HuH-7 (cell line): ENCODE data around the gene JOSD1.

Experiments
- DNase-seq: peaks from one replicate; pipeline ENCODE4 v3.0.0; 2011; ENCODE audit warnings: low spot score

Gene JOSD1

DNA sequence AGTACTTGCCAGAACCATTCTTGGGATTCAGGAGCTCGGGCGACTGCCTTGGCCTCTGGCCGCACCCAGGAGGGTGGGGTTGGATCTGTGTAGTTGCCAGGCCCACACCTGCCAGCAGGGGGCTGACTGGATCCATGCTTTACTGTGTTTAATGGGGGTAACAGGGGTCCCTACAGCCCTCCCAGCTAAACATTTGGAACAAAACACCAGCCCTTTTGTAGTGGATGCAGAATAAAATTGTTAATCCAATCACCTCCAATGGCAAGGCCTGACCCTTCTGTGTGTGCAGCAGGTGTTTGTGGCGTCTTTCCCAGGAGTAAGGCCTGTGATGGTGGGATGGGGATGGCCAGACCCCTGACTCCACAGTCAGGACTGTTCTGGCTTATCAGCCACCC is 32.6 kb upstream of the JOSD1 start:
- DNase-seq: peak; percentile 78

DNA sequence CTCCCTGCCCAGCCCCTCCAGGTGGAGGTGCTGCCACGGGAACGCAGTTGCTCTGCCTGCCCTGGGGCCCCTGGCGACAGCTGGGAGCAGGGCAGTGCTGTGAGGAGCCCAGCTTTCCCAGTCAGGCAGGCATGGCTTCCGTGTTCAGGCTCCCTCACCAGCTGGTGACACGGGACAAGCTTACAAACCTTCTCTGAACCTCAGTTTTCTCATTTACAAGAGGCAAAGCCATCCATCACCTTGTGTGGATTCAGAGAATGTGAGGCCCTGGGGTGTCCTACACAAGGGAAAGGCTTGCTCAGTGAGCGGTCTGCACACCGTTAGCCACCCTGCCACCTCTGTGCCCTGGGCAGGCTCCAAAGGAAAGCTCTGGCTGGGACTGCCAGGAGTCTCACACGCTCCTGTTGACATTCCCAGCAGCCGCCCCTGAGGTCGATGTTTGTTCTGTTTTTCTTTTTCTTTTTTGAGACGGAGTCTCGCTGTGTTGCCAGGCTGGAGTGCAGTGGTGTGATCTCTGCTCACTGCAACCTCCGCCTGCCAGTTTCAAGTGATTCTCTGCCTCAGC is 31.6 kb upstream of the JOSD1 start:
- DNase-seq: no peak

DNA sequence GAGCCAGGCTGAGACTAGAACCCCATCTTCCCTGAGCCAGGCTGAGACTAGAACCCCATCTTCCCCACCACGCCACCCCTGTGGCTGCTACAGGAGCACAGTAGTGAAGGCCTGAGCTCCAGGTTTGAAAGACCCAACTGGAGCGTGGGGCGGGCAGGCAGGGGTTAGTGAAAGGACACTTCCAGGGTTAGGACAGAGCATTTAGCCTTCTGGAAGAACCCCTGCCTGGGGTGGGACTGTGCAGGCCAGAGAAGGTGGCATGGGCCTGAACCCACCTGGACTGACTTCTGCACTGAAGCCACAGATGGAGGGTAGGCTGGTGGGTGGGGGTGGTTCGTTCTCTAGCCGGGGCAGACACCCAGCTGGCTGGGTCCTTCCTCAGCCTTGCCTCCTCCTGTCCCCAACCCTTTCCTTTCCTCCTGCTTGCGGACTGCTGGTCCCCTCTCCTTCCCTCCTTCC is 31.0 kb upstream of the JOSD1 start:
- no peak for DNase-seq

DNA sequence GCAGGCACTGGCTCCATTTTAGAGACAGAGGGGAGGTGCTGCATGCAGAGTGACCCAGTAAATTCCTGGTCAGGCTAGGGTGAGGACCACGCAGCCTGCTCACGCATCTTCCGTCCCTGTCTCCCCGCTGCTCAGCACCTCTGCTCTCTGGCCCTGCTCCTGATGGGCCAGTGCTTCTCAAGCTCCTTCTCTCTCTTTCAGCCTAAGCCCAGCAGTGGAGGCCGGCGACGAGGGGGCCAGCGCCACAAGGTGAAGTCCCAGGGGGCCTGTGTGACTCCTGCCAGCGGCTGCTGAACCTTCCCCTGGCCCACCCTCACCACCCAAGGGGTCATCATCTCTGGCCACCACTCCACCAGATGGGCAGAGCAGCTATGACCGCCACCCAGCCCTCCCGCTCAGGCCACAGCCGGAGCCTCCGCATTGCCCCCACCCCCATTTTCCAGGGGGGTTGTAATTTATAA is 29.7 kb upstream of the JOSD1 start:
- no peak for DNase-seq

DNA sequence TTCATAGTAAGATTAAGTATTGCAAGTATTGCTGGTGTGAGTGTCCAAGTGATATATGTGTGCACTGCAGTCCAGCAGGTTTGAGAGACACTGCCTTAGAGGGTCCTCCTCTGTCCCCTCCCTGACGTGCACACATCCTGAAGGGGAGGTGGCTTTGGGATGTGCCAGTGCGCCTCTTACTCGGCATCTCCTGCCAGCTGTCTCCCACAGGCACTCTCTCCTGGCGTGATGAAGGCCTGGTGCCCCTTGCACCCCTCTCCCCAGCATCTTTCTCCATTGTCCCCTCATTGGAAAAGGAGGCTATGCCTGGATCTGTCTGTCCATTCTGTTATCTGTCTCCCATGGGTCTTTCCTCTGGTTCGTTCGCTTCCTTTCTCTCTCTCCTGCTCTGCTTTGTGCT is 29.2 kb upstream of the JOSD1 start:
- DNase-seq: no peak

DNA sequence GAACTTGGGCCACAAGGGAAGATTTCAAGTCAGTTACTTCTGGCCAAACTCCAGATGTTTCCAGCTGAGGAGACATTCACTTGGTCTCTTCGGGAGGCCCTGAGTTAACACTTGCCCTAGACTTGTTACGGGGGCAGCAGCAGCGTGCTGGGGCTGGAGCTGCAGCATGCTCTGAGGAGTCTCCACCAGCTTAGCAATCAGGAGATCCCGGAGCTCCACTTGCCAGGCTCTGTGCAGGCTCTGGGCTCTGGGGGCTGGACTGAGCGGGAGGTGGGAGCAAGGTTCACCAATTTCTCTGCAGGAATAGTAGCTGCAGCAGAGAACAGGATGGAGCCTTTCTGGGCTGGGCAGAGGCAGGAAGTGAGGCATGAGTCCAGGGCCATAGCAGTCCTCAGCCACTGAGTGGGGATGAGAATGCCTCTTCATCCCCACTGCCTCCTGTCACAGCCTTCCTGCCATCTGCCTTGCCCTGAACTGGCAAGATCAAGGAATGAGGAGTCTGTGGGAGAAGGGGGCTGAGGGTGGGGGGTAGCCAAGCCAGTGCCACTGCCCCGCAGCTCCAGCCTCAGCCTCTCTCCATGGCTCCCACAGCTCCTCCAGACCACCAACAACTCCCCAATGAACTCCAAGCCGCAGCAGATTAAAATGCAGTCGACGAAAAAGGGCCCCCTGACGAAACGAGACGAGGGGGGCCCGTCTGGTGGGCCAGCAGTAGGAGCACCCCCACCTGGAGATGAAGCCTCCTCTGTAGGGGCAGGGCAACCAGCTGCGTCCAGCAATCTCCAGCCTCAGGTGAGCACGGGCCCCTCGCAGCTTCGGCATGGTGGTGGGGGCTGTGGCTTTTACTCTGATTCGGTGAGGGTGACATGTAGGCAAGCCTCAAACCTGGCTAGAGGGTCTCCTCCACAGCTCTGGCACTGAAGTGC is 28.4 kb upstream of the JOSD1 start:
- DNase-seq: no peak

DNA sequence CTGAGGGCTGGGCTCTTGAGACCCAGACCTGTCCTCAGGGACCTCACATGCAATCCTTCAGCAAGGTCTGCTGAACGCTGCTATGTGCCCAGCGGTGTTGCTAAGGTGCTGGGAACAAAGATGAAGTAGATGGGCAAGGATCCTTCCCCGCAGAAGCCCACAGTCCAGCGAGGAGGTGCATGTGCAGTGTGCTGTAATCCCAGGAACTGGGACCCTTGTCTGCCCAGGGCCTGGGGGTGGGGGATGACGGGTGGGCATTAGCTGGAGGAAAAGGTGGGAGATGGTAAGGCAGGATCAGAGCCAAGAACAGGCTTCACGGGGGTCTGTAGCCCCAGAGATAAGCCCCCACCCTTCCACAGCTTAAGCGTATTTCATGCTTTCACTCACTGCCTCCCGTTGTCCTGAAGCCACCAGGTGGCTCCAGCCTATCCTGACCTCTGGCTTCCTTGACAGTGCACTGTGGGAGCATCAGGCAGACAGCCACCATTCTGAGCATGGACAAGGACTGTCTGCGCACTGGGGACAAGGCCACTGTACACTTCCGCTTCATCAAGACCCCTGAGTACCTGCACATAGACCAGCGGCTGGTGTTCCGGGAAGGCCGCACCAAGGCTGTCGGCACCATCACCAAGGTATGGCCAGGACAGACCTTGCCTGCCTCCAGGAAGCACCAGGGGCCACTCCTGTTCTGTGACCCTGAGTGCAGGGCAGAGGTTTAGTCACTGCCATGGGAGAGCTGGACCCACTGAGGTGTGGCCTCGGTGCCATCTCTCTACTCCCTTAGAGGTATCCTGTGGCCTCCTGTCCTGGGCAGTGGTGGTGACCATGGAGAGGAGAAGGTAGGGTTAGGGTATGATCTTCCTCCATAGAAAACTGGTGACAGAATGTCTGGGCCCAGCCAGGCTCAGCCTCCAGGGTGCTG is 27.0 kb upstream of the JOSD1 start:
- DNase-seq: no peak

GRCh38 chr22:38727123-38727522 is 26.4 kb upstream of the JOSD1 start:
- DNase-seq: no peak

- DNase-seq: no peak
These were observed 25.3 kb upstream of the JOSD1 start for GRCh38 chr22:38725900-38726655.

GRCh38 chr22:38724926-38725571 is 24.3 kb upstream of the JOSD1 start:
- peak; percentile 65 for DNase-seq

DNA sequence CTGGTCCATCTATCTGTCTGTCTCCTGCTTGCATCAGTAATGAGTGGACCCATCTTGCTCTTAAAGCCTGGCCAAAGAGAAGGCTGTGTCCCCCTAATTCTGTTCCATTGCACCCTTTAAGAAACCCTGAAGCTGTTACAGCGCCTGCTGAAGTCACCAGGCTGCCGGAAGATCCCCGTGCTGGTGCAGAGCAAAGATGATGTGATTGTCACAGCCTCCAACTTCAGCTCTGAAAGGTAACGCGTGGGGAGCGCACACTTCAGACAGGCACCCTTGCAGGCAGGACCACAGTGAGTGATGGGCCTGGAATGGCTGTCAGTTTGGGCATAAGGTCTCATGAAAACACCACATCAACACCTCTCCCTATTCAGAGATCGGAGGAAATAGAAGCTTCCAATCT is 23.4 kb upstream of the JOSD1 start:
- DNase-seq: no peak

- no peak for DNase-seq
These were observed 20.8 kb upstream of the JOSD1 start for GRCh38 chr22:38721551-38721950.

- DNase-seq: no peak
These were observed 19.6 kb upstream of the JOSD1 start for GRCh38 chr22:38720350-38720749.

DNA sequence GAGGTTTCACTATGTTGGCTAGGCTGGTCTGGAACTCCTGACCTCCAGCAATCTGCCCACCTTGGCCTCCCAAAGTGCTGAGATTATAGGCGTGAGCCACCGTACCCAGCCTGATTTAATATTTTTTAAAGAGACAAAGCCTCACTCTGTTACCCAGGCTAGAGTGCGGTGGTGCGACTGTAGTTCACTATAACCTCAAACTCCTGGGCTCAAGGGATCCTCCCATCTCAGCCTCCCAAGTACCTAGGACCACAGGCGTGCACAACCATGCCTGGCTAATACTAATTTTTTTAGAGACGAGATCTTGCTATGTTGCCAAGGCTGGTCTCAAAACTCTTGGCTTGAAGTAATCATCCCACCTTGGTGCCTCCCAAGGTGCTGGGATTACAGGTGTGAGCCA is 18.5 kb upstream of the JOSD1 start:
- no peak for DNase-seq

DNA sequence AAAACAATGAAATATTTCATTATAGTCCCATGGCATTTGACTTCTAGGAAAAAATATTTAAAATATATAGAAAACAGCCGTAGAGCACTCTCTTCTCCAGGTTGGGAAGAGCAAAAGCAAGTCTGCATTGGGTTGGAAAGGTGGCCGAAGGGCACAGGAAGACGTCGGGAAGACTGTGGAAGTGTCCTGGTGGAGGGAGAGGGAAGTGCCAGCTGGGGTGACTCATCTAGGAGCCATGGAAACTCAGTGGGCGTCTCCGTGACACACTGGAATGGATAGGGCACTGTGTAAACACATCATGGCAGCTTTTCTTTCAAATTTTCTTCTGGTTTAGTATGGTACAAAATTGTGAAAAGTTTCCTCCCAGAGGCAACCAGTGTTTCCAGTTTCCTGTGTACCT is 17.7 kb upstream of the JOSD1 start:
- no peak for DNase-seq

DNA sequence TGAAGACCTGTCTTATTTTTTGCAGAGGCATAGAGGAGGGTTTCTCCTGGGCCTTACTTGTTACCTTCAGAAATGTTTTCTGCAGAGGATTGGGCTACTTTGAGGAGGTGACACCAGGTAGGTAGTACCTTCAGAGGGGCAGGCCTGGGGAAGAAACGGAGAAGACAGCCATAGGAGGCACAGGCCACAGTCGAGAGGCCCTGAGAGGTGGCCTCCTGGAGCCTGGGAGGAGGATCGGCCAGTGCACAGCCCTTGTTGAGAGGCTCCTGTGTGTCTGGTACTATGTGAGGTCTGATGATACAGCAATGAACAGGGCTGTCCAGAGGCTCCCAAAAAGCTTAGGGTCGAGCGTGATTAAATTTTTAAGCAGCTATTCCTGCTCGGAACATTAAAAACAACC is 16.5 kb upstream of the JOSD1 start:
- DNase-seq: no peak

DNA sequence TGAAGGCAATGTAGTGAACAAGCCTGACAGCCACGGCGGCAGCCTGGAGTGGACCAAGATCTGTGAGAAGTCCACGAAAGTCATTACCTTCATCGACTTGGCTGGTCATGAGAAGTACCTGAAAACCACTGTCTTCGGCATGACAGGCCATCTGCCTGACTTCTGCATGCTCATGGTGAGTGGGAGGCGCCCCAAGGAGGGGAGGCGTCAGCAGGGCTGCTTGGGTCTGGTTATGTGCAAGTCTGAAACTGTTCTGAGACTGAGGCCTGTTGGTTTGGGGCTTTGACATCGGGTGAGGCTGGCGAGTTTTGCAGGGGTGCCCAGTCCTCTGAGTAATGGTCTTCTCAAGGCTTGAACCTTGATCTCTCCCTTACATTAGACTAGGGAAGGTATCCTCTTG is 16.1 kb upstream of the JOSD1 start:
- no peak for DNase-seq

DNA sequence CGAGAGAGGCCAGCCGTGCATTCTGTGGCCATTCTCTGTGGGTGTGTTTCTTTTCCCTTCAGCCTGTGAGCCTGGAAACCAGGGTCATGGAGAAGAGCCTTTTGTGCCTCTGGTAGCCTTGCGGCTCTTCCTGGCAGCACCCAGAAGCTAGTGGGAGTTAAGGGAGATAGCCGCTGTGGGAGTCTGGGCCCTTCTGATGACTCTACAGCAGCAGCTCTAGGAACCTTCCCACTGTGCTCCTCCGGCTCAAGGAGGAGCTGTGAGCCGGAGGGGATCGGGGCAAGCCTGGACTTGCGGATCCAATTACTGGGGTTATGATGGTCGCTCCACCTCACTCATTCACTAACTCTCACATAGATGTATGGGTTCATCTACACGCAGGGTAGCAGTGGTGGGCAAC is 15.5 kb upstream of the JOSD1 start:
- no peak for DNase-seq

DNA sequence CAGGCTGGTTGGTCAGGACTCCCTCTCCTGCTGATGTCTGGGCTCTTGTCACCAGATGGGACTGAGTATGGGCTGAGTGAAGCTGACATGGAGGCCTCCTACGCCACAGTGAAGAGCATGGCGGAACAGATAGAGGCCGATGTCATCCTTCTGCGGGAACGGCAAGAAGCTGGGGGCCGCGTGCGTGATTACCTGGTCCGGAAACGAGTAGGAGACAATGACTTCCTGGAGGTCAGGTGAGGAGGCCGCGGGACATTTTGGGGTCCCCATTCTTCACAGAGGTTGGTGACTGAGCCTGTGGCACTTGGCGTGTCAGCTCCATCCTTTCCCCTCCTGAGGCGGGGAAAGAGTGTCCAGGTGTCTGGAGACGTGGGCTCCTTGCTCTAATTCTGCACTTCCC is 15.1 kb upstream of the JOSD1 start:
- no peak for DNase-seq

GRCh38 chr22:38715176-38715764 is 14.5 kb upstream of the JOSD1 start:
- no peak for DNase-seq

GRCh38 chr22:38713921-38714320 is 13.2 kb upstream of the JOSD1 start:
- no peak for DNase-seq
